ENCODE results near the gene CGB1.
"Not testable (repeated sequence)": the region's sequence is repeated elsewhere in the genome, so short reads cannot be mapped to it uniquely, and the experiment has no call there.

- TF ChIP-seq E2F4 (CRISPR knock-in tag; IDR thresholded peaks at IDR 0.05; ENCODE audit: borderline replicate concordance, low read depth); CTCF (IDR thresholded peaks at IDR 0.05); AR (CRISPR knock-in tag; IDR thresholded peaks at IDR 0.05); ZNF138 (CRISPR knock-in tag; conservative IDR thresholded peaks at IDR 0.05); NR2C2 (CRISPR knock-in tag; IDR thresholded peaks at IDR 0.05); ATF3 (CRISPR knock-in tag; conservative IDR thresholded peaks at IDR 0.05); MAX (CRISPR knock-in tag; IDR thresholded peaks at IDR 0.05); ZBTB21 (CRISPR knock-in tag; IDR thresholded peaks at IDR 0.05; ENCODE audit: borderline replicate concordance); FOXP4 (CRISPR knock-in tag; IDR thresholded peaks at IDR 0.05); ATF2 (CRISPR knock-in tag; IDR thresholded peaks at IDR 0.05; ENCODE audit: borderline replicate concordance, low read depth); ZNF232 (CRISPR knock-in tag; IDR thresholded peaks at IDR 0.05); TEAD4 (CRISPR knock-in tag; IDR thresholded peaks at IDR 0.05); ZNF671 (CRISPR knock-in tag; IDR thresholded peaks at IDR 0.05); E2F5 (CRISPR knock-in tag; IDR thresholded peaks at IDR 0.05): not testable (repeated sequence)
Observed at GRCh38 chr19:49056902-49057596, 20.4 kb upstream of the CGB1 start.

Data from WTC11 (cell line).